Anterior cingulate cortex (tissue), 58 donors: Measurements from ENCODE around the gene IGSF8.

Experiments
- DNase-seq, 58 donors: peaks; one replicate each; lab custom pipeline; 2025; lab: John Stamatoyannopoulos, UW

Gene IGSF8

DNA sequence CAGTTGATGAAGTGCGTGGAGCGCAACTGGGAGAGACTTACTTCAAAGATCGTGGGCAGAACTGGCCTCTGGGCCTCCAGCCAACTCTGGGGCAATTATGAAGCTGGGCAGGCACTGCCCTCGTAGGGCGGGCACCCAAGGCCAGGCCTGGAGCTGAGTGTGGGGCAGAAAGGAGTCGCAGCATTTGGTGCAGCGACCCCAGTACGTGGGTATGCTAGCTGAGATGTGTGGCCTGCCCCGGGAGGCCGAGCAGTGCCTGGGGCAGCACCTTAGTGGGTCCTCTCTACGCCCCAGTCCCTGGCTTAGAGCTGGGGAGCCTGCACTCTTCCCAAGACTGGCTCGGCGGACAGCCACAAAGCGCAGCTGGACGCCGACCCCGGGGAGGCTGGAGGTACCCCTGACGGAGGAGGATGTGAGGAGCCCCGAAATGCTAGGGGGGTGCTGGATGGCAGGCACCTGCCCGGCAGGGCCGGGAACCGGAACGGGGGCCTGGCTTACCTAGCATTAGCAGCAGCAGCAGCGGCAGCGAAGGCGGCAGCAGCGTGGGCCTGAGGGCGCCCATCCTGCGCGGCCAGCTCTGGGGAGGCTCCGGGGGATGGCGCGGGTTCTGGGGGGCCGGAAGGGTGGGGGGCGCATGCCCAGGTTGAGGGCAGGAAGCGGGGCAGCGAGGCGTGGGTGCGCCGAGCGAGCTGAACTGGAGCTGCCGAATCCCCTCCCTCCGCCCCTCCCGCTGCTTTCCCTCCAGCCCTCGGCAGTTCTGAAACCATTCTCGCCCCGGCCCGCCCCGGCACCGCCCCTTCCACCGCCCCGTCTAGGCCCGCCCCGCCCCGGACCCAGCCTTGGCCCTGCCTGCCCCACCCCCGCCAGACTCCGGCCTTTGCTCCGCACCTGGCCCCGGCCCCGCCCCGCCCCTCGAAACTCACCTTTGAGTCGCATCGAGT lies at the start of gene IGSF8:
Gene IGSF8, minus strand, starts transcription at position 709 of the 941 bp plus-strand sequence. Its CDS starts 147 bp downstream, at position 562.
- DNase-seq: peak in 56 of 58 donors; percentile 63 to 98 (median 92)

GRCh38 chr1:160148121-160148520 lies 49.7 kb upstream of the IGSF8 start:
- DNase-seq: no peak

DNA sequence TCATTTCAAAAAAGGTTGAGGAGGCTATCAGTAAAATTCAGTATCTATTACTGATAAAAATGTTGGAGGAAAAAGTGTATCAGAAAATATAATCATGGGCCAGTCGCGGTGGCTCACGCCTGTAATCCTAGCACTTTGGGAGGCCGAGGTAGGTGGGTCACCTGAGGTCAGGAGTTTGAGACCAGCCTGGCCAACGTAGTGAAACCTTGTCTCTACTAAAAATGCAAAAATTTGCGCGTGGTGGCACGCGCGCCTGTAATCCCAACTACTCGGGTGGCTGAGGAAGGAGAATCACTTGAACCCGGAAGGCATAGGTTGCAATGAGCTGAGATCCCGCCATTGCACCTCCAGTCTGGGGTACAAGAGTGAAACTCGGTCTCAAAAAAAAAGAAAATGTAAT lies 47.7 kb upstream of the IGSF8 start:
- DNase-seq: no peak

- peak in 9 of 58 donors; percentile 12 to 38 (median 22) for DNase-seq
Observed at GRCh38 chr1:160144921-160145320, 46.5 kb upstream of the IGSF8 start.

DNA sequence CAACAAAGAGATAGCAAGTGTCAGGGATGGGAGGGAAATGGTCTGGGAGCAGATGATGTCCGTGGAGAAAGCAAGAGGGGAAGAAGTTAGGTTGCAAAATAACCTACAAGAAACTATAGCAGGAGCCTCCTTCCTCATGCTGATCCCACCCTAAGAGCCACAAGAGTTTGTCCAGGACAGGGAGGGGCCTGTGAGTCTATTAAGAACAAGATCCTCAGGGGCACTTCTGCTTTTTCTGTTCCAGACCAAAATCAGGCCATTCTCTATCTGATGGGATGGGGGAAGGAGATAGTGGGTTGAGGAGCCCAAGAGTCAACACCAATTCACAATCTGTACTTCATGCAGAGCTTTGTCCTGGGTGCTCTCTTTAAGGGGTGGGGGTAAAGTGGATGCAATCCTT lies 45.3 kb upstream of the IGSF8 start:
- DNase-seq: peak in 2 of 58 donors; percentile 15 to 18

- no peak for DNase-seq
Observed at GRCh38 chr1:160139840-160140239, 41.4 kb upstream of the IGSF8 start.

GRCh38 chr1:160137216-160137862 lies 38.9 kb upstream of the IGSF8 start:
- peak in 3 of 58 donors; percentile 13 to 21 (median 20) for DNase-seq

- DNase-seq: no peak
Observed at GRCh38 chr1:160136926-160137200, 38.4 kb upstream of the IGSF8 start.

DNA sequence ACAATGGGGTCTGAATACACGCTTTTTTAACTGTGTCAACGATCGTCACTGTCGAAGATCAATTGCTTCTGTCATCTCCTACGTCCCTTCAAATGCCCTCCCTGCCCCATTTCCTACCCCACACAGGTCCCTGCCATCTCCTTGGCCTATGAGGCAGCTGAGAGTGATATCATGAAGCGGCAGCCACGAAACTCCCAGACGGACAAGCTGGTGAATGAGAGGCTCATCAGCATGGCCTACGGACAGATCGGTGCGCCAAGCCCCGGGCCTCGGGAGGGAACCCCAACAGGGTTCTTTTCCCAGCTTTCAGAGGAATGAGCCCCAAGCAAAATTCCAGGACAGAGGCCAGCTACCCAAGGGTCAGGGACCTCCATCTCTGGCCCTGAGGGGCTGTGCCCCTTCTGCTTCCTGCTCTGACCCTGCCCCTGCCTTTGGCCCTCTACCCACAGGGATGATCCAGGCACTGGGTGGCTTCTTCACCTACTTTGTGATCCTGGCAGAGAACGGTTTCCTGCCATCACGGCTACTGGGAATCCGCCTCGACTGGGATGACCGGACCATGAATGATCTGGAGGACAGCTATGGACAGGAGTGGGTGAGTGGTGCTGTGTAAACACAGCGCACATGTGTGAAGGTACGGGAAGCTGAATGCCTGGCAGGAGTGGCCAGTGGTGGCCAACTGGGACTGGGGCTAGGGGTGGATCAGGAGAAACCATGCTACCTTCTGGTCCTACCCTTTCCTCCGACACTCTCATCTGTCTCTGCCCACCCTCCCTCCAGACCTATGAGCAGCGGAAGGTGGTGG lies 37.9 kb upstream of the IGSF8 start:
- DNase-seq: no peak

- no peak for DNase-seq
Observed at GRCh38 chr1:160134791-160135572, 36.6 kb upstream of the IGSF8 start.

- no peak for DNase-seq
Observed at GRCh38 chr1:160133990-160134770, 35.8 kb upstream of the IGSF8 start.

DNA sequence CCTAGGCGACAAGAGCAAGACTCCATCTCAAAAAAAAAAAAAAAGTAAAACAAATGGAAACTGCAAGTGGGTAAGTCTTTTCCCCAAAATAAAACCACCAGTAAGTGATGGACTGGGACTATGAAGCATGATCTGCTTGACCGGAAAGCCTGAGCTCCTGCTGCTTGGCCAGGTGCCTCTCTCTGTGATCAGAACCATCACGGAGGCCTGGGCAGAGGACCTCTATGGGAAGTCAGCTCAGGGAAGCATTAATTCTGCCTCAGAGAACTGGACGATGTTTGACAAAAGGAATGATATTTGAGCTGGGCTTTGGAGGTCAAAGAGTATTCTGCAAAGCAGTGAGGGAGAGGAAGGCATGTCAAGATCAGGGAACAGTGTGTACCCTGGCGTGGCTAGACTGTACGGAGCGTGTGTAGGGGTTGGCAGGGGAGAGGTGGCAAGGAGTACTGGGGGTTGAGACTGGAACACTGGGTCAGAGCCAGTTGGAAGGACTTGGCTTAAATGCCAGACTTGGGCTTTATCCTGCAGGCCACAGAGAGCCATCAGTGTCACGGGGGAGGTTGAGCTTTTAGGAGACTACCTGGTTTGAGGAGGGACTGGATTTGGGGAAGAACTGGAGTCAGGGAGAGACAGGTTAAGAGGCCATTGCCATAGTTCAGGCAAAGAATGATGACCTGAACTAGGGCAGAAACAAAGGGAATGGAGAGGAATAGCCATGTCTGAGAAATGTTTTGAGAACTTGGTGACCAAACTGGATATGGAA lies 33.6 kb upstream of the IGSF8 start:
- peak in 16 of 58 donors; percentile 15 to 75 (median 40) for DNase-seq

- DNase-seq: no peak
Observed at GRCh38 chr1:160130939-160131338, 32.5 kb upstream of the IGSF8 start.

DNA sequence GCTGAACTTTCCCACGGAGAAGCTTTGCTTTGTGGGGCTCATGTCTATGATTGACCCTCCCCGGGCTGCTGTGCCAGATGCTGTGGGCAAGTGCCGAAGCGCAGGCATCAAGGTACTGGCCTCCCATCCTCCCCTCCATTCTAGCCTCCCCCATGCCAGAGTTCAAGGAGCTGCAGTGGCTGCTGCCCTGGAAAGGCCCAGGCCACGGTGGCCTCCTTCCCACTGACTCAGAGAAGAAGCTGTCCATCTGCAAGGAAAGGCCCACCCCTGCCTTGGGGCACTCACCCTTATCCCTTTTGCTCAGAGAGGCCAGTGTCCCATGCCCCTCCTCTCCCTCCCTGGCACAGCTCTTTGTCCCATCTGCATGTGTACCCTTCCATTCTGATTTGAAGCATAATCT lies 32.1 kb upstream of the IGSF8 start:
- no peak for DNase-seq

GRCh38 chr1:160129966-160130365 lies 31.5 kb upstream of the IGSF8 start:
- no peak for DNase-seq

- DNase-seq: no peak
Observed at GRCh38 chr1:160129558-160129957, 31.1 kb upstream of the IGSF8 start.

DNA sequence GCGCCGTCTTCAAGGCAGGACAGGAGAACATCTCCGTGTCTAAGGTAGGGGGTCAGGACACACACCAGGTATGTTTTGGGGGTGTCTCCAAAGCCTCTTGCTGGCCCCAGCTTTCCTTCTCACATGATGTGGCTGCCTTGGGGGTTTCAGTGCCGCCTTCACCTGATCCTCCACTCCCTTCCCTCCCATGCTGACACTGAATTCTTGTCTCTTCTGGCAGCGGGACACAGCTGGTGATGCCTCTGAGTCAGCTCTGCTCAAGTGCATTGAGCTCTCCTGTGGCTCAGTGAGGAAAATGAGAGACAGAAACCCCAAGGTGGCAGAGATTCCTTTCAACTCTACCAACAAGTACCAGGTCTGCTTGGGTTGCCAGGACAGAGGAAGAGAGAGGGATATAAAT lies 30.6 kb upstream of the IGSF8 start:
- DNase-seq: peak in 7 of 58 donors; percentile 11 to 50 (median 23)

DNA sequence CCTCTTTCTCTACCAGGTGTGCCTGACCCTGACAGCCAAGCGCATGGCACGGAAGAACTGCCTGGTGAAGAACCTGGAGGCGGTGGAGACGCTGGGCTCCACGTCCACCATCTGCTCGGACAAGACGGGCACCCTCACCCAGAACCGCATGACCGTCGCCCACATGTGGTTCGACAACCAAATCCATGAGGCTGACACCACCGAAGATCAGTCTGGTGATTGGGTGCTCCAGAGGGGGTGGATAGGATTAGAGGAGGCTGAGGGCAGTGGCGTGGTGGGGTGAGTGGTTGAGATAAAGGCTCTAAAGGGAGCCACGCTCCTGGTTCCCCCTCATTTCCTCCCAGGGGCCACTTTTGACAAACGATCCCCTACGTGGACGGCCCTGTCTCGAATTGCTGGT lies 30.2 kb upstream of the IGSF8 start:
- DNase-seq: no peak
